Measurements from ENCODE around the gene NAA15.

GRCh38 chr4:139450586-139450985 lies 149.3 kb downstream of the NAA15 start:
- TF ChIP-seq, protein P1, sequence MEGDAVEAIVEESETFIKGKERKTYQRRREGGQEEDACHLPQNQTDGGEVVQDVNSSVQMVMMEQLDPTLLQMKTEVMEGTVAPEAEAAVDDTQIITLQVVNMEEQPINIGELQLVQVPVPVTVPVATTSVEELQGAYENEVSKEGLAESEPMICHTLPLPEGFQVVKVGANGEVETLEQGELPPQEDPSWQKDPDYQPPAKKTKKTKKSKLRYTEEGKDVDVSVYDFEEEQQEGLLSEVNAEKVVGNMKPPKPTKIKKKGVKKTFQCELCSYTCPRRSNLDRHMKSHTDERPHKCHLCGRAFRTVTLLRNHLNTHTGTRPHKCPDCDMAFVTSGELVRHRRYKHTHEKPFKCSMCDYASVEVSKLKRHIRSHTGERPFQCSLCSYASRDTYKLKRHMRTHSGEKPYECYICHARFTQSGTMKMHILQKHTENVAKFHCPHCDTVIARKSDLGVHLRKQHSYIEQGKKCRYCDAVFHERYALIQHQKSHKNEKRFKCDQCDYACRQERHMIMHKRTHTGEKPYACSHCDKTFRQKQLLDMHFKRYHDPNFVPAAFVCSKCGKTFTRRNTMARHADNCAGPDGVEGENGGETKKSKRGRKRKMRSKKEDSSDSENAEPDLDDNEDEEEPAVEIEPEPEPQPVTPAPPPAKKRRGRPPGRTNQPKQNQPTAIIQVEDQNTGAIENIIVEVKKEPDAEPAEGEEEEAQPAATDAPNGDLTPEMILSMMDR (IDR thresholded peaks at IDR 0.05) = no peak
- no peak for TF ChIP-seq POLR2A (IDR thresholded peaks at IDR 0.05)
